HepG2 (cell line): ENCODE results near the gene SLC4A11. TPM values are rescaled to one million over a fixed set of nuclear protein-coding genes. Genes with fewer than 3 reads are reported as not detected.

ENCODE experiments used
- GABPB1 ChIP-seq: IDR thresholded peaks from 2 replicates; pipeline ENCODE4 v1.6.1; 2016; ENCODE audit warnings: mild to moderate bottlenecking, missing genetic modification reagents, moderate library complexity, missing compliant biosample characterization
- IRX3 ChIP-seq: sonication (generic); formaldehyde crosslinking; IDR thresholded peaks from 2 replicates; pipeline ENCODE4 v1.8.1; 2023; ENCODE audit warnings: mild to moderate bottlenecking, low read depth, missing genetic modification reagents, borderline replicate concordance
- LCORL ChIP-seq, 2 experiments: fragments of 450-650 bp in 1 of 2; sonication (generic) in 1 of 2; formaldehyde crosslinking in 1 of 2; IDR thresholded peaks; 2 replicates each; pipeline versions ENCODE4 v1.5.0 to v1.6.1; 2017 to 2020; ENCODE audit warnings: antibody characterized with exemption in 1 of 2, missing genetic modification reagents in 1 of 2
- THAP7 ChIP-seq: sonication (generic); formaldehyde crosslinking; IDR thresholded peaks from 2 replicates; pipeline ENCODE4 v1.8.1; 2023; ENCODE audit warnings: mild to moderate bottlenecking, missing genetic modification reagents
- WIZ ChIP-seq: sonication (generic); formaldehyde crosslinking; IDR thresholded peaks from 2 replicates; pipeline ENCODE4 v1.5.1; 2020; ENCODE audit warnings: mild to moderate bottlenecking, missing genetic modification reagents
- ZBTB37 ChIP-seq: sonication (generic); formaldehyde crosslinking; IDR thresholded peaks from 2 replicates; pipeline ENCODE4 v1.4.0; 2020; ENCODE audit warnings: mild to moderate bottlenecking, missing genetic modification reagents
- ZHX2 ChIP-seq, 2 experiments: sonication (generic) in 1 of 2; formaldehyde crosslinking in 1 of 2; IDR thresholded peaks; 2 replicates each; pipeline versions ENCODE4 v1.6.1 to v1.9.0; 2014 to 2022; ENCODE audit warnings: antibody characterized with exemption in 1 of 2, borderline replicate concordance in 1 of 2, inconsistent platforms in 1 of 2, low read depth in 1 of 2, missing genetic modification reagents in 1 of 2
- ZNF484 ChIP-seq: sonication (generic); formaldehyde crosslinking; IDR thresholded peaks from 2 replicates; pipeline ENCODE4 v1.5.1; 2020; ENCODE audit warnings: mild to moderate bottlenecking, low read depth, missing genetic modification reagents, borderline replicate concordance
- ZNF773 ChIP-seq: sonication (generic); formaldehyde crosslinking; IDR thresholded peaks from 2 replicates; pipeline ENCODE4 v1.4.0; 2020; ENCODE audit warnings: missing genetic modification reagents, borderline replicate concordance
- polyA plus RNA-seq, 8 experiments: library from polyadenylated mRNA; depleted of rRNA in 3 of 8; stranded (reverse) in 7 of 8; unstranded in 1 of 8; fragments of >200 nt; fragmentation: Illumina TruSeq in 4 of 8; extraction: Trizol in 4 of 8; gene quantifications; 2 replicates each; pipeline versions ENCODE4 v1.2.1 to v1.2.3, GENCODE V29; 2011 to 2016; ENCODE audit warnings: low read depth in 4 of 8, missing spikeins in 1 of 8, mixed read lengths in 1 of 8; ENCODE audit not compliant: insufficient read depth in 1 of 8
- total RNA-seq, 5 experiments: library from RNA; depleted of rRNA; stranded (reverse); fragments of >200 nt; fragmentation: Illumina TruSeq; extraction: Trizol; gene quantifications; 2 replicates each; pipeline ENCODE4 v1.2.3, GENCODE V29; 2016; ENCODE audit warnings: low read depth in 1 of 5
- TF ChIP-seq, protein P1 (sequence below): sonication (generic); formaldehyde crosslinking; IDR thresholded peaks from 2 replicates; pipeline ENCODE4 v1.8.0; 2023; ENCODE audit warnings: mild to moderate bottlenecking, missing genetic modification reagents
- TF ChIP-seq, protein P2 (sequence below): sonication (generic); formaldehyde crosslinking; IDR thresholded peaks from 2 replicates; pipeline ENCODE4 v1.9.0; 2021; ENCODE audit warnings: mild to moderate bottlenecking, missing genetic modification reagents

The SLC4A11 gene
- total and polyA plus RNA-seq, 2 of the 13 experiments (the other 11 are each of a cell fraction or from before 2014, with no cell fraction given) = 3.9 to 27.0 TPM

GRCh38 chr20:3218307-3218988 lies 20.5 kb downstream of the SLC4A11 start (continued):
- TF ChIP-seq, protein P1, sequence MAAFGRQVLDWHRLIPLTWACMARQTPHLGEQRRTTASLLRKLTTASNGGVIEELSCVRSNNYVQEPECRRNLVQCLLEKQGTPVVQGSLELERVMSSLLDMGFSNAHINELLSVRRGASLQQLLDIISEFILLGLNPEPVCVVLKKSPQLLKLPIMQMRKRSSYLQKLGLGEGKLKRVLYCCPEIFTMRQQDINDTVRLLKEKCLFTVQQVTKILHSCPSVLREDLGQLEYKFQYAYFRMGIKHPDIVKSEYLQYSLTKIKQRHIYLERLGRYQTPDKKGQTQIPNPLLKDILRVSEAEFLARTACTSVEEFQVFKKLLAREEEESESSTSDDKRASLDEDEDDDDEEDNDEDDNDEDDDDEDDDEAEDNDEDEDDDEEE (CRISPR knock-in tag) = peak; percentile 96; the same call in 1 of the 2 replicates
- TF ChIP-seq WIZ (CRISPR knock-in tag) (peak; percentile 74; the same call in 1 of the 2 replicates), IRX3 (CRISPR knock-in tag) (no peak), LCORL (IDR thresholded peaks at IDR 0.05) (no peak), LCORL (CRISPR knock-in tag; IDR thresholded peaks at IDR 0.05) (peak; percentile 48; the same call in 1 of the 2 replicates), ZNF484 (CRISPR knock-in tag) (no peak), ZNF773 (CRISPR knock-in tag) (no peak), ZHX2 (IDR thresholded peaks at IDR 0.05; ENCODE audit: low read depth) (0 out of 2 replicates have a peak, but pooled peaks have one; percentile 39), ZHX2 (CRISPR knock-in tag; IDR thresholded peaks at IDR 0.05; ENCODE audit: borderline replicate concordance) (no peak), THAP7 (CRISPR knock-in tag) (peak; percentile 52; the same call in 1 of the 2 replicates), GABPB1 (CRISPR knock-in tag) (peak; percentile 85), ZBTB37 (CRISPR knock-in tag) (no peak)
- TF ChIP-seq, protein P2, sequence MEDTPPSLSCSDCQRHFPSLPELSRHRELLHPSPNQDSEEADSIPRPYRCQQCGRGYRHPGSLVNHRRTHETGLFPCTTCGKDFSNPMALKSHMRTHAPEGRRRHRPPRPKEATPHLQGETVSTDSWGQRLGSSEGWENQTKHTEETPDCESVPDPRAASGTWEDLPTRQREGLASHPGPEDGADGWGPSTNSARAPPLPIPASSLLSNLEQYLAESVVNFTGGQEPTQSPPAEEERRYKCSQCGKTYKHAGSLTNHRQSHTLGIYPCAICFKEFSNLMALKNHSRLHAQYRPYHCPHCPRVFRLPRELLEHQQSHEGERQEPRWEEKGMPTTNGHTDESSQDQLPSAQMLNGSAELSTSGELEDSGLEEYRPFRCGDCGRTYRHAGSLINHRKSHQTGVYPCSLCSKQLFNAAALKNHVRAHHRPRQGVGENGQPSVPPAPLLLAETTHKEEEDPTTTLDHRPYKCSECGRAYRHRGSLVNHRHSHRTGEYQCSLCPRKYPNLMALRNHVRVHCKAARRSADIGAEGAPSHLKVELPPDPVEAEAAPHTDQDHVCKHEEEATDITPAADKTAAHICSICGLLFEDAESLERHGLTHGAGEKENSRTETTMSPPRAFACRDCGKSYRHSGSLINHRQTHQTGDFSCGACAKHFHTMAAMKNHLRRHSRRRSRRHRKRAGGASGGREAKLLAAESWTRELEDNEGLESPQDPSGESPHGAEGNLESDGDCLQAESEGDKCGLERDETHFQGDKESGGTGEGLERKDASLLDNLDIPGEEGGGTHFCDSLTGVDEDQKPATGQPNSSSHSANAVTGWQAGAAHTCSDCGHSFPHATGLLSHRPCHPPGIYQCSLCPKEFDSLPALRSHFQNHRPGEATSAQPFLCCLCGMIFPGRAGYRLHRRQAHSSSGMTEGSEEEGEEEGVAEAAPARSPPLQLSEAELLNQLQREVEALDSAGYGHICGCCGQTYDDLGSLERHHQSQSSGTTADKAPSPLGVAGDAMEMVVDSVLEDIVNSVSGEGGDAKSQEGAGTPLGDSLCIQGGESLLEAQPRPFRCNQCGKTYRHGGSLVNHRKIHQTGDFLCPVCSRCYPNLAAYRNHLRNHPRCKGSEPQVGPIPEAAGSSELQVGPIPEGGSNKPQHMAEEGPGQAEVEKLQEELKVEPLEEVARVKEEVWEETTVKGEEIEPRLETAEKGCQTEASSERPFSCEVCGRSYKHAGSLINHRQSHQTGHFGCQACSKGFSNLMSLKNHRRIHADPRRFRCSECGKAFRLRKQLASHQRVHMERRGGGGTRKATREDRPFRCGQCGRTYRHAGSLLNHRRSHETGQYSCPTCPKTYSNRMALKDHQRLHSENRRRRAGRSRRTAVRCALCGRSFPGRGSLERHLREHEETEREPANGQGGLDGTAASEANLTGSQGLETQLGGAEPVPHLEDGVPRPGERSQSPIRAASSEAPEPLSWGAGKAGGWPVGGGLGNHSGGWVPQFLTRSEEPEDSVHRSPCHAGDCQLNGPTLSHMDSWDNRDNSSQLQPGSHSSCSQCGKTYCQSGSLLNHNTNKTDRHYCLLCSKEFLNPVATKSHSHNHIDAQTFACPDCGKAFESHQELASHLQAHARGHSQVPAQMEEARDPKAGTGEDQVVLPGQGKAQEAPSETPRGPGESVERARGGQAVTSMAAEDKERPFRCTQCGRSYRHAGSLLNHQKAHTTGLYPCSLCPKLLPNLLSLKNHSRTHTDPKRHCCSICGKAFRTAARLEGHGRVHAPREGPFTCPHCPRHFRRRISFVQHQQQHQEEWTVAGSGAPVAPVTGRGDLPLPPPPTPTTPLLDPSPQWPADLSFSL (CRISPR knock-in tag) = no peak
